Pancreas (tissue), 10 donors: ENCODE data around the gene DRGX. TPM values are rescaled to one million over a fixed set of nuclear protein-coding genes. Genes with fewer than 3 reads are reported as not detected.

ENCODE experiments used
- ATAC-seq, 4 donors: fragments of 200-7000 bp; cut with Tn5 transposase; one replicate each; pipeline versions ENCODE4 v1.8.0 to v1.9.1; 2020; ENCODE audit warnings: mild to moderate bottlenecking in 4 of 4, moderate library complexity in 4 of 4
- DNase-seq, 6 donors: peaks; one replicate each; pipeline ENCODE4 v3.0.0-alpha.2; 2020
- FAIRE-seq: peaks from 2 replicates; lab custom pipeline; 2012; peaks lifted over from hg19 to GRCh38; lab: Jason Lieb, UNC
- H3K27ac ChIP-seq, 4 donors: fragments of 200-600 bp; sonication (generic); 1 replicate in 3 of 4; 2 replicates in 1 of 4; pipeline versions ENCODE4 v1.5.0 to v1.8.0; 2020
- H3K27me3 ChIP-seq, 4 donors: fragments of 200-600 bp; one replicate each; pipeline ENCODE4 v1.8.0; 2021
- H3K36me3 ChIP-seq, 3 donors: fragments of 200-600 bp; sonication (generic) in 1 of 3; one replicate each; pipeline versions ENCODE4 v1.5.0 to v1.8.0; 2020 to 2021
- H3K4me1 ChIP-seq, 3 donors: fragments of 200-600 bp; one replicate each; pipeline ENCODE4 v1.8.0; 2021
- H3K4me3 ChIP-seq, 4 donors: fragments of 200-600 bp; sonication (generic) in 2 of 4; one replicate each; pipeline versions ENCODE4 v1.5.0 to v1.8.0; 2020 to 2021
- H3K9me3 ChIP-seq, 4 donors: fragments of 200-600 bp; one replicate each; pipeline ENCODE4 v1.8.0; 2021
- WGBS, 2 donors: extraction: QIAGEN DNeasy Blood & Tissue Kit; methylation state at CpG; one replicate each; pipeline ENCODE4 v1.1.7; 2013; 5-methylcytosine and 5-hydroxymethylcytosine counted together
- intact Hi-C, 3 donors: fragments of 100-400 bp; cut with DNase I; formaldehyde crosslinking; loops; one replicate each; pipeline versions ENCODE4 v1.11.1 to v1.14.2; 2022
- polyA plus RNA-seq, 2 donors: library from polyadenylated mRNA; stranded (reverse); fragments of 200-250 nt; gene quantifications; one replicate each; pipeline ENCODE4 v1.2.3, GENCODE V29; 2013
- total RNA-seq, 6 donors: library from RNA; stranded (reverse); fragmentation: NEBNext Ultra II Directional in 4 of 6; extraction: Animal tissue kit (Norgen Biotek cat#: 25700) in 4 of 6; gene quantifications; one replicate each; pipeline versions ENCODE4 v1.2.1 to v1.2.4, GENCODE V29; 2021 to 2023
- TF ChIP-seq, protein P1 (sequence below), 4 donors: fragments of 200-600 bp; sonication (generic) in 3 of 4; IDR thresholded peaks; one replicate each; pipeline versions ENCODE4 v1.5.0 to v1.8.0; 2021; ENCODE audit warnings: antibody characterized with exemption in 4 of 4
- donor health status: healthy with polysubstance abuse.
- donor health status: DM: no; HTN: no; CAD: no; lungs with moderate emphysema.
- donor health status: DM: no; HTN: no; CAD: no.
- donor health status: control.
- donor health status: control.
- donor health status: Bipolar disorder and iron deficiency.
- donor health status: DM: yes; HTN: yes; CAD: no.
- donor health status: DM: no; HTN: no; CAD: no.
- donor health status: DM: no; HTN: no; CAD: no.
- donor health status: DM: yes; HTN: yes; CAD: no.

Gene DRGX
- total and polyA plus RNA-seq, 8 donors, result not detected

DNA sequence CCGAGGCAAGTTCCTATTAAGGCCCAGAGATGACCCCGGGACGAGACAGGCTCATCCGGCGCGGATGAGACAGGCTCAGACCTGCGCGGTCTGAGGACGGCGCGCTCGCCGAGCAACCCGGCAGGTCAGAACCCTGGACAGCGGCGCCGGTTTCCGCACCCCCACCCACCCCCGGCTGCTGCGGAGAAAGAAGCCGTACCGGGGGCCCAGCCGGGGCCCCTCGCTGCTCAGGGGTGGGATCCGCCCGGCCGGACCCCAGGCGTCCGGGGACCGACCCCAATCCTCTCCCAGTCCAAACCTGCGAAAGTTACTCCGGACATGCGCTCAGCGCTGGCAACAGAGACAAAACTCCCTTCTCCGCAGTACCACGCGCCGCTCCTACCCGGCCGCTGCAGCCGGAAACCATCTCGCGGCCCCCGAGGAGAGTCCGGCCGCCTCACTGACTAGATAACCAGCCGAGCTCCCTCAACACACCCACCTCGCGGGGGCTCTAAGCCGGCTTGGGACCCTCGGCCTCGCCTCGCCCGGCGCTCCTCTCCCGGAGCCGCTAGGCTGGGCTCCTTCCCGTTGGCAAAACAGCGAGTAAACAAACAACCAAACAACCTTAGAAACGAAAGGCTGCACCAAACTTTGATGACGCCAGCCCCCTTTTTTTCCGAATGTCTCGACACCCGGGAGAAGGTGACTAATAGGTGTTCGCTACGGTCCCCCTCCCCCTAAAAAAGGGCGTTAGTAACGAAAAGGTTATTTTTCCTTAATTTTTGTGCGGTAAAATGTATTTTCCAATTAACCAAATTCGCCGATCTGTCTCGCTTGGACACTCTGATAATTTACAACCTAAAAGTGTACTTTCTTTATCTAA is 2.3 kb upstream of the DRGX start:
- ATAC-seq (peak; percentile 92 to 97 (median 94)), DNase-seq (peak in 5 of 6 donors; percentile 31 to 88 (median 63)), FAIRE-seq (no peak)
- H3K36me3 ChIP-seq, result no peaks in the 10 kb centered on the region
- H3K9me3 ChIP-seq, result no peaks in the 10 kb centered on the region
- H3K4me3 ChIP-seq, result peak overlapping the region in 2 of 4 donors; percentile 14 to 46
- no peak overlapping the region for H3K27ac ChIP-seq
- H3K4me1 ChIP-seq, result peaks cover 0 to 17% (median 9%) of the 10 kb centered on the region in 3 donors
- TF ChIP-seq, protein P1, sequence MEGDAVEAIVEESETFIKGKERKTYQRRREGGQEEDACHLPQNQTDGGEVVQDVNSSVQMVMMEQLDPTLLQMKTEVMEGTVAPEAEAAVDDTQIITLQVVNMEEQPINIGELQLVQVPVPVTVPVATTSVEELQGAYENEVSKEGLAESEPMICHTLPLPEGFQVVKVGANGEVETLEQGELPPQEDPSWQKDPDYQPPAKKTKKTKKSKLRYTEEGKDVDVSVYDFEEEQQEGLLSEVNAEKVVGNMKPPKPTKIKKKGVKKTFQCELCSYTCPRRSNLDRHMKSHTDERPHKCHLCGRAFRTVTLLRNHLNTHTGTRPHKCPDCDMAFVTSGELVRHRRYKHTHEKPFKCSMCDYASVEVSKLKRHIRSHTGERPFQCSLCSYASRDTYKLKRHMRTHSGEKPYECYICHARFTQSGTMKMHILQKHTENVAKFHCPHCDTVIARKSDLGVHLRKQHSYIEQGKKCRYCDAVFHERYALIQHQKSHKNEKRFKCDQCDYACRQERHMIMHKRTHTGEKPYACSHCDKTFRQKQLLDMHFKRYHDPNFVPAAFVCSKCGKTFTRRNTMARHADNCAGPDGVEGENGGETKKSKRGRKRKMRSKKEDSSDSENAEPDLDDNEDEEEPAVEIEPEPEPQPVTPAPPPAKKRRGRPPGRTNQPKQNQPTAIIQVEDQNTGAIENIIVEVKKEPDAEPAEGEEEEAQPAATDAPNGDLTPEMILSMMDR (IDR thresholded peaks at IDR 0.05), result no peak
- intact Hi-C loops, result no loop called here
- peaks cover 5 to 61% (median 29%) of the 10 kb centered on the region in 4 donors for H3K27me3 ChIP-seq
- WGBS, 2 donors, result 2 to 3% methylated on average over 72 of the region's 72 CpGs

DNA sequence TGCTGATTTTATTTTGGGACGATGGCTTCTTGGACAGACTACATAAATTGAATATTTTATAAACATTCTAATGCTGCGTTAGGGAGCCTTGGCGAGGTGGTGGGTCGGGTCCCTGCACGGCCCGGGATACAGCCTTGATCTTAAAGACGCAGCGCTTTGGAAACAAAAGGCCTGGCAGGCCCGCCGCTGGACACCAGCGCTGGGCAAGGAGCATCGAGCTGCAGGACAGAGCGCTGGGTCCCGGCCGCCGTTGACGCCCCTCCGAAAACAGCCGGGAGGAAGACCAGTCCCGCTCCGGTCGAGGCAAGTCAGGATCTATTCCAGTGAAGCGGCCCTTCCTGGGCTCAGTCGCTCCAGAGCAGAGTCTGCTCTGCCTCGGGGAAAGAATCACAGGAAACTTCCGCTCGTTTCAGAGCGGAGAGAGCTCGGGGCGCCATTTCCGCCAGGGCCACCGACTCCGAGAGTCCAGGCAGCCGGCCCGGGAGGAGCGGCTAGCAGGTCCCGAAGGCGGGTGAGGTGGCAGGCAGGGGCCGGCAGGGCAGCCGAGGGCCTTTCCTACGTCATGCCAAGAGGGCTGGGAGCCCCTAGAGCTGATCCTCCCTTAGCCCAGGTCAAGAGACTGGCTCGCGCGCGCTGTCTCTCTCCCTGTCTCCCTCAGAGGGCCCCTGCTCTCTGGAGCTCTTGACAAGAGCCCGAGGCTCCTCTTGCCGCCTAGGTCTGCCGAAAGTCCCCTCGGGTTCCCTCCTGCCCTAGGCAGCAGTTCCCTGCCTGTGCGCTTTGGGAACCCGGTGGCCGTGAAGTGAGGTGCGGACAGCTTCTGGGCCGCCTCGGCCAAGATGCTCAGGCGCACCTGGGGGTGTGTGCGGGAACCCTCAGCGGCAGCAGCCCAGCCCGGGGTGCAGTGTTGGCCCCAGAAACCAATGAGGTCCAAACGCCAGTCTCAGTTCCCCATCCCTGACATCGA is 1.4 kb upstream of the DRGX start:
- Histone ChIP-seq H3K27ac (no peak overlapping the region), H3K27me3 (peaks cover 5 to 65% (median 30%) of the 10 kb centered on the region in 4 donors), H3K36me3 (no peaks in the 10 kb centered on the region), H3K9me3 (no peaks in the 10 kb centered on the region), H3K4me3 (peak overlapping the region in 1 of 4 donors; percentile 46), H3K4me1 (peaks cover 0 to 17% (median 9%) of the 10 kb centered on the region in 3 donors)
- TF ChIP-seq, protein P1 (IDR thresholded peaks at IDR 0.05), result no peak
- FAIRE-seq (no peak), DNase-seq (peak in 1 of 6 donors; percentile 75), ATAC-seq (peak; percentile 33 to 54 (median 50))
- intact Hi-C loops, result no loop called here
- WGBS, 2 donors, result 4 to 5% methylated on average over 61 of the region's 61 CpGs

DNA sequence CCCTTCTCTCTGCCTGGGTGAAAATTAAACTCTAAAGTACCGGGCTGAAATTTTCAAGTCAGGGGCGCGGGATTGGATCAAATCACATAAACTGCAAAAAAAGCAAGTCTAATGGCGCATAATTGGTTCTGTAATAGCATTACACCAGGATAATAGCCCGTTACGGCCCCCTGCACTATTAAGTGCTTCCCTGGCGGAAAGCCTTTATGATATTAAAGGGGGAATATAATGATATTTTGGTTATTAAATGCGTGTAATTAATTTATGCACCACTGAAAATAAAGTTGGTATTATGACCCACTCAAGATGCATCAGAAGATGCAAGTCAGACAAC is 744 bp upstream of the DRGX start:
- H3K36me3 ChIP-seq, result no peaks in the 10 kb centered on the region
- no peak overlapping the region for H3K27ac ChIP-seq
- TF ChIP-seq, protein P1 (IDR thresholded peaks at IDR 0.05), result no peak
- ATAC-seq (no peak), DNase-seq (no peak), FAIRE-seq (no peak)
- H3K4me1 ChIP-seq, result peaks cover 0 to 17% (median 9%) of the 10 kb centered on the region in 3 donors
- no peaks in the 10 kb centered on the region for H3K9me3 ChIP-seq
- no peak overlapping the region for H3K4me3 ChIP-seq
- intact Hi-C loops, result no loop called here
- WGBS, 2 donors, result 22% methylated on average over 8 of the region's 8 CpGs
- H3K27me3 ChIP-seq, result peaks cover 5 to 65% (median 30%) of the 10 kb centered on the region in 4 donors

DNA sequence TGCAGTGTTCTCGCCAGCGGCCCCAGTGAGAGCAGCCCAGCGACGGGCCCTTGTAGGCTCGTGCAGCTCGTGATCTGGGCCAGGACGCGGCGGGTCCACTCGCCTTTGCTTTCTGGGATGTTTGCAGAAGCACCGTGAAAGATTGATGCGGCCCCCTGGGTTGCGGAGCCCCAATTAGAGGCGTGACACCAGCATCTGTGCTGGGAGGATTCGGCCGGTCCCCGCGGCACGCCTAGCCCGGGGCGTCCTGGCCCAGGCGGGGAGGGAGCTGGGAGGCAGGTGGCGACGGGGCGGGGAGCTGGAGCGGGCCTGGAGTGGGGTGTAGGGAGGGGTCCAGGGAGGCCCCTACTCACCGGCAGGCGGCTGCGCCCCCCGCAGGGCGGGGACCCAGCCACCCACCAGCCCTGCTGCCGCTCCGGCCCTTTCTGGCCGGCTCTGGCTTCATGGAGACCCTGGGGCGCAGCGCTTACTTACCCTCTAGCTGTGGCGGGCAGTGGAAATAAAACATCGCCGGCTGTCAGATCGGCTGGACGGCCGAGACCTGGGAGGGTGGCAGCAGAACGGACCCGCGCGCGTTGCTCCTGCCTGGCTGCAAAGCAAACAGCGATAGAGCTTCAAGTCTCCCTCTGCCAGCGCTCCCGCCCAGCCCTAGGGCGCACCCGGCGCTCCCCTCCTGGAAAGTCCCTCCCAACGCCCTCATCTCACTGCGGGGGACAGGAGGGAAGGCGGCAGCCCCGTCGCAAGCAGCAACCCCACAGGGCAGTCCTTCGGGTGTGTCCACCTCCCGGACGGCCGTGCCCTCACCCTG is 752 bp downstream of the DRGX start:
- Histone ChIP-seq H3K4me3 (peak overlapping the region in 1 of 4 donors; percentile 31), H3K4me1 (peaks cover 0 to 17% (median 9%) of the 10 kb centered on the region in 3 donors), H3K27ac (no peak overlapping the region), H3K27me3 (peaks cover 5 to 65% (median 31%) of the 10 kb centered on the region in 4 donors), H3K9me3 (no peaks in the 10 kb centered on the region), H3K36me3 (no peaks in the 10 kb centered on the region)
- ATAC-seq, result peak in 2 of 4 donors; percentile 19 to 29
- 3 to 5% methylated on average over 55 to 62 of the region's 62 CpGs for WGBS, 2 donors
- TF ChIP-seq, protein P1 (IDR thresholded peaks at IDR 0.05), result no peak
- FAIRE-seq, result no peak
- peak in 1 of 6 donors; percentile 74 for DNase-seq
- intact Hi-C loops, result no loop called here
